ENCODE data around the gene SPINK13.
A peak's percentile ranks its signal among the peaks of the same experiment; 100 is the strongest.
"Not testable (repeated sequence)": the region's sequence is repeated elsewhere in the genome, so short reads cannot be mapped to it uniquely, and the experiment has no call there.

Gene SPINK13

GRCh38 chr5:148268566-148268965 is at the start of gene SPINK13:
Gene SPINK13 (plus strand): TSS chr5:148268794. CDS start chr5:148270073, 1,279 bp downstream.
- no peak for DNase-seq

GRCh38 chr5:148221508-148221907 is 47.1 kb upstream of the SPINK13 start:
- no peak for DNase-seq

GRCh38 chr5:148224117-148224742 is 44.4 kb upstream of the SPINK13 start:
- no peak for DNase-seq

- DNase-seq = no peak
Measured at GRCh38 chr5:148228392-148228984, 40.1 kb upstream of the SPINK13 start.

GRCh38 chr5:148229840-148230239 is 38.8 kb upstream of the SPINK13 start:
- DNase-seq = no peak

GRCh38 chr5:148230240-148230639 is 38.4 kb upstream of the SPINK13 start:
- no peak for DNase-seq

- no peak for DNase-seq
Measured at GRCh38 chr5:148237785-148238417, 30.7 kb upstream of the SPINK13 start.

- DNase-seq = no peak
Measured at GRCh38 chr5:148238418-148238794, 30.2 kb upstream of the SPINK13 start, which contains the start of gene MARCOL. Gene MARCOL (plus strand): TSS chr5:148238525. CDS start chr5:148238598, 73 bp downstream.

GRCh38 chr5:148248894-148249293 is 19.7 kb upstream of the SPINK13 start:
- DNase-seq = no peak

GRCh38 chr5:148255456-148255855 is 13.1 kb upstream of the SPINK13 start:
- no peak for DNase-seq

GRCh38 chr5:148259288-148259687 is 9.3 kb upstream of the SPINK13 start:
- DNase-seq = no peak

- no peak for DNase-seq
Measured at GRCh38 chr5:148261221-148261620, 7.4 kb upstream of the SPINK13 start.

- DNase-seq = no peak
Measured at GRCh38 chr5:148267962-148268361, 632 bp upstream of the SPINK13 start.

GRCh38 chr5:148275129-148275528 is 6.5 kb downstream of the SPINK13 start:
- DNase-seq = not testable (repeated sequence)

- peak; percentile 3 for DNase-seq
Measured at GRCh38 chr5:148280893-148281292, 12.3 kb downstream of the SPINK13 start.

- DNase-seq = not testable (repeated sequence)
Measured at GRCh38 chr5:148281336-148281735, 12.7 kb downstream of the SPINK13 start.

GRCh38 chr5:148290271-148291195 is 21.9 kb downstream of the SPINK13 start:
- DNase-seq = no peak

GRCh38 chr5:148297731-148298130 is 29.1 kb downstream of the SPINK13 start:
- no peak for DNase-seq

- no peak for DNase-seq
Measured at GRCh38 chr5:148306446-148306845, 37.9 kb downstream of the SPINK13 start.

GRCh38 chr5:148309019-148309418 is 40.4 kb downstream of the SPINK13 start:
- no peak for DNase-seq

GRCh38 chr5:148309746-148310145 is 41.2 kb downstream of the SPINK13 start:
- DNase-seq = no peak

- no peak for DNase-seq
Measured at GRCh38 chr5:148311484-148311883, 42.9 kb downstream of the SPINK13 start.

- no peak for DNase-seq
Measured at GRCh38 chr5:148312153-148312552, 43.6 kb downstream of the SPINK13 start, which contains the start of gene SPINK7. Gene SPINK7 (plus strand): TSS chr5:148312423. CDS start chr5:148312484, 61 bp downstream.

All from stimulated activated CD4-positive, alpha-beta T cell treated with anti-CD3 and anti-CD28 coated beads, Interleukin-15, amount 100 ng/mL, for 24 hours (primary cell).